HCT116 (cell line): ENCODE measurements around the gene BRSK1. TPM values are rescaled to one million over a fixed set of nuclear protein-coding genes. Genes with fewer than 3 reads are reported as not detected.

Experiments used
- ATAC-seq: fragments of 200-7000 bp; cut with Tn5 transposase; 2 replicates; pipeline ENCODE4 v1.9.1; 2020; ENCODE audit warnings: mild to moderate bottlenecking, moderate library complexity
- BruUV-seq: library from RNA; stranded (reverse); fragments of 400-500 nt; replicated peaks from 2 replicates; lab custom pipeline; 2021; lab: Mats Ljungman, UMichigan
- CTCF ChIA-PET: fragments of 300-600 bp; sonication (Branson Sonifier 250); formaldehyde crosslinking; loops from one replicate; lab custom pipeline; 2021; ENCODE audit warnings: antibody characterized with exemption; lab: Charles Lee
- POLR2A ChIA-PET: fragments of 300-600, 350-600 bp; sonication (Branson Sonifier 250); formaldehyde crosslinking; loops from one replicate; lab custom pipeline; 2021; ENCODE audit warnings: antibody characterized with exemption; lab: Charles Lee
- RAD21 ChIA-PET, 2 experiments: fragments of 300-600 bp; sonication (Branson Sonifier 250); formaldehyde crosslinking; loops; one replicate each; lab custom pipeline; 2023; ENCODE audit warnings: low total read pairs in 2 of 2; ENCODE audit not compliant: uncharacterized antibody in 2 of 2, unreplicated experiment in 2 of 2, low non-redundant PET in 1 of 2; lab: Charles Lee
- DNase-seq: peaks from one replicate; pipeline ENCODE4 v3.0.0-alpha.2; 2010; ENCODE audit warnings: low read depth, low spot score
- H2AFZ ChIP-seq: fragments of 200-600 bp; shearing (Covaris generic), sonication (generic); 2 replicates; pipeline ENCODE4 v1.6.1; 2017; ENCODE audit warnings: low read depth, mixed run types, mixed read lengths, antibody characterized with exemption, low read length; ENCODE audit not compliant: poor library complexity, severe bottlenecking
- H3K27ac ChIP-seq: 2 replicates; pipeline ENCODE4 v1.5.1; 2012; ENCODE audit warnings: low read depth, low read length
- H3K27me3 ChIP-seq: fragments of 200-600 bp; sonication (generic); 2 replicates; pipeline ENCODE4 v1.6.1; 2016; ENCODE audit warnings: mixed run types, low read length, mixed read lengths; ENCODE audit not compliant: insufficient read depth
- H3K36me3 ChIP-seq, 2 experiments: fragments of 200-500 bp in 1 of 2; fragments of 200-600 bp in 1 of 2; sonication (Bioruptor generic) in 1 of 2; sonication (generic) in 1 of 2; 2 replicates each; pipeline versions ENCODE4 v1.5.1 to v1.6.1; 2014 to 2016; ENCODE audit warnings: low read length in 2 of 2, inconsistent platforms in 1 of 2, mixed read lengths in 1 of 2, mixed run types in 1 of 2; ENCODE audit not compliant: insufficient read depth in 2 of 2, control insufficient read depth in 1 of 2
- H3K4me1 ChIP-seq, 2 experiments: fragments of 200-600 bp in 1 of 2; sonication (generic) in 1 of 2; 2 replicates each; pipeline versions ENCODE4 v1.5.1 to v1.6.1; 2012 to 2017; ENCODE audit warnings: low read length in 2 of 2, inconsistent platforms in 1 of 2, mild to moderate bottlenecking in 1 of 2, mixed read lengths in 1 of 2, mixed run types in 1 of 2, moderate library complexity in 1 of 2; ENCODE audit not compliant: insufficient read depth in 2 of 2, control insufficient read depth in 1 of 2
- H3K4me2 ChIP-seq: fragments of 200-600 bp; sonication (generic); 2 replicates; pipeline ENCODE4 v1.6.1; 2017; ENCODE audit warnings: mixed run types, low read length, mixed read lengths
- H3K4me3 ChIP-seq, 2 experiments: fragments of 200-600 bp in 1 of 2; sonication (generic) in 1 of 2; replicated peaks in 1 of 2; 2 replicates each; pipeline ENCODE4 v1.5.1; 2011 to 2016; ENCODE audit warnings: low read length in 2 of 2, control low read depth in 1 of 2, low read depth in 1 of 2, mild to moderate bottlenecking in 1 of 2, mixed read lengths in 1 of 2, mixed run types in 1 of 2
- H3K79me2 ChIP-seq: fragments of 200-600 bp; sonication (generic); 2 replicates; pipeline ENCODE4 v1.6.1; 2017; ENCODE audit warnings: mild to moderate bottlenecking, mixed run types, low read length, moderate library complexity, mixed read lengths; ENCODE audit not compliant: insufficient read depth
- H3K9ac ChIP-seq: fragments of 200-600 bp; sonication (generic); 2 replicates; pipeline ENCODE4 v1.6.1; 2016; ENCODE audit warnings: low read length, mixed read lengths
- H3K9me2 ChIP-seq: fragments of 200-600 bp; sonication (generic), shearing (Covaris generic); 2 replicates; pipeline ENCODE4 v1.6.1; 2017; ENCODE audit warnings: mixed run types, mild to moderate bottlenecking, moderate library complexity; ENCODE audit not compliant: insufficient read depth
- H3K9me3 ChIP-seq, 2 experiments: fragments of 200-500 bp in 1 of 2; fragments of 200-600 bp in 1 of 2; sonication (Bioruptor generic) in 1 of 2; sonication (generic) in 1 of 2; 2 replicates each; pipeline ENCODE4 v1.6.1; 2014 to 2017; ENCODE audit warnings: low read length in 2 of 2, mixed read lengths in 2 of 2, inconsistent platforms in 1 of 2, low read depth in 1 of 2, mild to moderate bottlenecking in 1 of 2, mixed run types in 1 of 2, moderate library complexity in 1 of 2; ENCODE audit not compliant: control insufficient read depth in 1 of 2, insufficient read depth in 1 of 2
- H4K20me1 ChIP-seq: fragments of 200-600 bp; sonication (generic), shearing (Covaris generic); 2 replicates; pipeline ENCODE4 v1.6.1; 2017; ENCODE audit warnings: mixed run types, mild to moderate bottlenecking, moderate library complexity; ENCODE audit not compliant: insufficient read depth
- CBX3 ChIP-seq: IDR thresholded peaks from 2 replicates; pipeline ENCODE4 v1.6.1; 2012; ENCODE audit warnings: low read depth
- CEBPB ChIP-seq: IDR thresholded peaks from 2 replicates; pipeline ENCODE4 v1.6.1; 2012; ENCODE audit warnings: low read depth
- CTCF ChIP-seq, 3 experiments: fragments of 200-600 bp in 1 of 3; sonication (generic) in 1 of 3; IDR thresholded peaks in 2 of 3; conservative IDR thresholded peaks in 1 of 3; 2 replicates each; pipeline ENCODE4 v1.5.1; 2012 to 2017; ENCODE audit warnings: low read depth in 2 of 3, low read length in 2 of 3, antibody characterized with exemption in 1 of 3, borderline replicate concordance in 1 of 3, control low read depth in 1 of 3, mild to moderate bottlenecking in 1 of 3, mixed read lengths in 1 of 3, mixed run types in 1 of 3, moderate library complexity in 1 of 3; ENCODE audit not compliant: insufficient read depth in 1 of 3
- ELF1 ChIP-seq: IDR thresholded peaks from 2 replicates; pipeline ENCODE4 v1.6.1; 2012; ENCODE audit warnings: low read depth, borderline replicate concordance
- EZH2 ChIP-seq: fragments of 200-600 bp; sonication (generic); IDR thresholded peaks from 2 replicates; pipeline ENCODE4 v1.6.1; 2017; ENCODE audit warnings: antibody characterized with exemption, mixed run types
- EZH2phosphoT487 ChIP-seq: fragments of 200-600 bp; IDR thresholded peaks from 2 replicates; pipeline ENCODE4 v1.6.1; 2018; ENCODE audit warnings: antibody characterized with exemption, borderline replicate concordance
- POLR2A ChIP-seq: IDR thresholded peaks from 2 replicates; pipeline ENCODE4 v1.7.0; 2011; ENCODE audit warnings: borderline replicate concordance; ENCODE audit not compliant: insufficient read depth, insufficient read length; ENCODE audit errors: extremely low read depth
- POLR2AphosphoS5 ChIP-seq: IDR thresholded peaks from 2 replicates; pipeline ENCODE4 v1.6.1; 2011; ENCODE audit warnings: mild to moderate bottlenecking, low read depth, low read length, moderate library complexity
- SP1 ChIP-seq: IDR thresholded peaks from 2 replicates; pipeline ENCODE4 v1.6.1; 2012; ENCODE audit warnings: low read depth
- SRF ChIP-seq: IDR thresholded peaks from 2 replicates; pipeline ENCODE4 v1.6.1; 2012; ENCODE audit warnings: low read depth
- TCF7L2 ChIP-seq: IDR thresholded peaks from 2 replicates; pipeline ENCODE4 v1.7.0; 2011; ENCODE audit warnings: borderline replicate concordance, inconsistent platforms; ENCODE audit not compliant: insufficient read depth, insufficient read length; ENCODE audit errors: extremely low read depth
- ZBTB33 ChIP-seq: IDR thresholded peaks from 2 replicates; pipeline ENCODE4 v1.6.1; 2011; ENCODE audit warnings: mild to moderate bottlenecking, low read length, moderate library complexity; ENCODE audit not compliant: insufficient replicate concordance; ENCODE audit errors: extremely low read depth
- ZFX ChIP-seq: fragments of 450-650 bp; IDR thresholded peaks from 2 replicates; pipeline ENCODE4 v1.6.1; 2017
- intact Hi-C: fragments of 100-400 bp; cut with micrococcal nuclease; formaldehyde crosslinking; loops from 2 replicates; pipeline ENCODE4 v1.10.0; 2022
- microRNA-seq: library from miRNA; unstranded; fragments of <30 nt; microRNA quantifications from one replicate; pipeline ENCODE4, GENCODE V29; 2016; ENCODE audit warnings: borderline number of aligned reads
- total RNA-seq: library from RNA; stranded (reverse); gene quantifications from one replicate; pipeline ENCODE4 v1.2.1, GENCODE V29; 2021; ENCODE audit not compliant: unreplicated experiment

The BRSK1 gene
- total RNA-seq, 1 experiment from 2014 or later: 33.3 TPM

GRCh38 chr19:55360902-55361301 lies 77.1 kb downstream of the BRSK1 start:
- no peak for DNase-seq
- H3K79me2 ChIP-seq: no peaks in the 10 kb centered on the region
- H3K27ac ChIP-seq: no peak overlapping the region
- no peak for TF ChIP-seq EZH2
- TF ChIP-seq TCF7L2: no peak
- no peak for TF ChIP-seq ZFX
- TF ChIP-seq CEBPB: no peak
- TF ChIP-seq CTCF (IDR thresholded peaks at IDR 0.05 in 2 of 3, conservative IDR thresholded peaks at IDR 0.05 in 1 of 3; ENCODE audit: borderline replicate concordance in 1 of 3, insufficient read depth in 1 of 3, low read depth in 2 of 3, low read length in 2 of 3): no peak
- no peak for TF ChIP-seq EZH2phosphoT487
- TF ChIP-seq SP1: no peak
- no peak for TF ChIP-seq POLR2AphosphoS5
- no peak for TF ChIP-seq CBX3
- no peak for TF ChIP-seq ELF1
- no peak for TF ChIP-seq SRF
- TF ChIP-seq POLR2A: no peak
- TF ChIP-seq ZBTB33: no peak
- TF ChIP-seq, all 23 proteins: peak for 0
- ATAC-seq: no peak
- Histone ChIP-seq H3K4me3 (no peak overlapping the region), H3K4me2 (no peak overlapping the region), H3K9ac (no peak overlapping the region), H3K9me2 (no peaks in the 10 kb centered on the region), H3K4me1 (no peaks in the 10 kb centered on the region), H3K27me3 (no peaks in the 10 kb centered on the region), H3K36me3 (no peaks in the 10 kb centered on the region), H2AFZ (no peak overlapping the region), H3K9me3 (no peaks in the 10 kb centered on the region), H4K20me1 (no peaks in the 10 kb centered on the region)
- POLR2A ChIA-PET: no interaction called here
- intact Hi-C loops: no loop called here
- RAD21 ChIA-PET: no interaction called here
- CTCF ChIA-PET: no interaction called here
- BruUV-seq: no TSS peak

Small RNA genes lying within 50 kb of the gene (microRNA-seq; reads per million reads assigned to microRNA genes)
- gene MIR6802 (not detected), gene MIR6803 (2.4 reads per million)

Other genes with a start within 250 kb of the BRSK1 start
- not detected for gene GP6, start 245.7 kb upstream of the BRSK1 start, total RNA-seq
- gene RDH13, start 220.8 kb upstream of the BRSK1 start, total RNA-seq: 31.1 TPM
- 62.1 TPM for gene EPS8L1, start 208.1 kb upstream of the BRSK1 start, total RNA-seq
- gene PPP1R12C, start 166.4 kb upstream of the BRSK1 start, total RNA-seq: 83.2 TPM
- gene TNNT1, start 134.8 kb upstream of the BRSK1 start, total RNA-seq: 188 TPM
- 42.1 TPM for gene TNNI3, start 126.3 kb upstream of the BRSK1 start, total RNA-seq
- 52.8 TPM for gene DNAAF3, start 117.4 kb upstream of the BRSK1 start, total RNA-seq
- 2.3 TPM for gene SYT5, start 103.7 kb upstream of the BRSK1 start, total RNA-seq
- gene PTPRH, start 74.5 kb upstream of the BRSK1 start, total RNA-seq: 15.9 TPM
- 10.6 TPM for gene TMEM86B, start 55.2 kb upstream of the BRSK1 start, total RNA-seq
- gene PPP6R1, start 25.0 kb upstream of the BRSK1 start, total RNA-seq: 96.7 TPM
- 63.0 TPM for gene HSPBP1, start 3.9 kb upstream of the BRSK1 start, total RNA-seq
- not detected for gene TMEM150B, start 41.3 kb downstream of the BRSK1 start, total RNA-seq
- 27.5 TPM for gene KMT5C, start 55.9 kb downstream of the BRSK1 start, total RNA-seq
- gene COX6B2, start 70.7 kb downstream of the BRSK1 start, total RNA-seq: 2.4 TPM
- not detected for gene GARIN5B, start 79.3 kb downstream of the BRSK1 start, total RNA-seq
- gene IL11, start 86.5 kb downstream of the BRSK1 start, total RNA-seq: 2.8 TPM
- not detected for gene TMEM190, start 92.8 kb downstream of the BRSK1 start, total RNA-seq
- 21.0 TPM for gene TMEM238, start 100.3 kb downstream of the BRSK1 start, total RNA-seq
- 3,050 TPM for gene RPL28, start 101.9 kb downstream of the BRSK1 start, total RNA-seq
- 515 TPM for gene UBE2S, start 123.8 kb downstream of the BRSK1 start, total RNA-seq
- gene SHISA7, start 159.3 kb downstream of the BRSK1 start, total RNA-seq: not detected
- gene ISOC2, start 177.6 kb downstream of the BRSK1 start, total RNA-seq: 56.8 TPM
- gene C19orf85, start 180.8 kb downstream of the BRSK1 start, total RNA-seq: 0.34 TPM
- gene ZNF628, start 192.6 kb downstream of the BRSK1 start, total RNA-seq: 14.9 TPM
- gene NAT14, start 201.2 kb downstream of the BRSK1 start, total RNA-seq: 55.3 TPM
- gene SSC5D, start 204.4 kb downstream of the BRSK1 start, total RNA-seq: 1.5 TPM